Endodermal cell (in vitro differentiated cells): ENCODE measurements around the gene NFE2L1. TPM values are rescaled to one million over a fixed set of nuclear protein-coding genes. Genes with fewer than 3 reads are reported as not detected.

Experiments used
- DNase-seq: peaks from one replicate; pipeline ENCODE4 v3.0.0-alpha.2; 2017
- H3K27ac ChIP-seq: 2 replicates; pipeline ENCODE4 v1.5.1; 2013; ENCODE audit warnings: mild to moderate bottlenecking, low read depth, low read length, moderate library complexity
- H3K27me3 ChIP-seq: 2 replicates; pipeline ENCODE4 v1.6.1; 2013; ENCODE audit warnings: mild to moderate bottlenecking, low read length, moderate library complexity; ENCODE audit not compliant: insufficient read depth, control insufficient read depth, poor library complexity, severe bottlenecking
- H3K36me3 ChIP-seq: 2 replicates; pipeline ENCODE4 v1.7.0; 2013; ENCODE audit warnings: mild to moderate bottlenecking, low read length, moderate library complexity; ENCODE audit not compliant: control insufficient read depth, insufficient read depth
- H3K4me1 ChIP-seq: one replicate; pipeline ENCODE4 v1.7.0; 2013; ENCODE audit warnings: low read length; ENCODE audit not compliant: control insufficient read depth, insufficient read depth
- H3K4me3 ChIP-seq: 2 replicates; pipeline ENCODE4 v1.5.1; 2013; ENCODE audit warnings: mild to moderate bottlenecking, low read length, moderate library complexity
- H3K9ac ChIP-seq: 2 replicates; pipeline ENCODE4 v1.6.1; 2013; ENCODE audit warnings: mild to moderate bottlenecking, low read length, moderate library complexity; ENCODE audit not compliant: poor library complexity, severe bottlenecking; ENCODE audit errors: extremely low read depth
- H3K9me3 ChIP-seq: 2 replicates; pipeline ENCODE4 v1.6.1; 2013; ENCODE audit warnings: mild to moderate bottlenecking, low read length, moderate library complexity; ENCODE audit not compliant: control insufficient read depth
- H3K27ac Mint-ChIP-seq: 2 replicates; pipeline ENCODE4 v1.8.0; 2020; ENCODE audit warnings: mixed read lengths
- H3K27me3 Mint-ChIP-seq: 2 replicates; pipeline ENCODE4 v1.8.0; 2021; ENCODE audit warnings: mild to moderate bottlenecking, mixed read lengths; ENCODE audit not compliant: insufficient read depth
- H3K36me3 Mint-ChIP-seq: 2 replicates; pipeline ENCODE4 v1.8.0; 2020; ENCODE audit warnings: low read depth, mixed read lengths
- H3K4me1 Mint-ChIP-seq: 2 replicates; pipeline ENCODE4 v1.8.0; 2020; ENCODE audit warnings: mixed read lengths
- H3K4me3 Mint-ChIP-seq: 2 replicates; pipeline ENCODE4 v1.8.0; 2020; ENCODE audit warnings: mild to moderate bottlenecking, moderate library complexity, mixed read lengths
- H3K9me3 Mint-ChIP-seq: 2 replicates; pipeline ENCODE4 v1.8.0; 2020; ENCODE audit warnings: mild to moderate bottlenecking, mixed read lengths
- WGBS, 2 experiments: methylation state at CpG; one replicate each; pipeline versions ENCODE4 v1.1.5 to v1.1.7; 2013; ENCODE audit warnings: missing lambda C conversion rate in 2 of 2, mixed read lengths in 1 of 2; ENCODE audit not compliant: insufficient coverage in 1 of 2, insufficient read length in 1 of 2; 5-methylcytosine and 5-hydroxymethylcytosine counted together
- total RNA-seq, 2 donors: library from RNA; stranded (reverse); fragmentation: NEBNext Ultra II Directional in 1 of 2; extraction: Animal tissue kit (Norgen Biotek cat#: 25700) in 1 of 2; gene quantifications; 2 replicates in 1 of 2; 3 replicates in 1 of 2; pipeline ENCODE4 v1.2.1, GENCODE V29; 2021
- TF ChIP-seq, protein P1 (sequence below): fragments of 200-600 bp; sonication (generic); conservative IDR thresholded peaks from 2 replicates; pipeline ENCODE4 v1.5.0; 2021; ENCODE audit warnings: antibody characterized with exemption, mild to moderate bottlenecking

Gene NFE2L1
- total RNA-seq, 2 donors from 2014 or later, result 122 to 135 TPM

DNA sequence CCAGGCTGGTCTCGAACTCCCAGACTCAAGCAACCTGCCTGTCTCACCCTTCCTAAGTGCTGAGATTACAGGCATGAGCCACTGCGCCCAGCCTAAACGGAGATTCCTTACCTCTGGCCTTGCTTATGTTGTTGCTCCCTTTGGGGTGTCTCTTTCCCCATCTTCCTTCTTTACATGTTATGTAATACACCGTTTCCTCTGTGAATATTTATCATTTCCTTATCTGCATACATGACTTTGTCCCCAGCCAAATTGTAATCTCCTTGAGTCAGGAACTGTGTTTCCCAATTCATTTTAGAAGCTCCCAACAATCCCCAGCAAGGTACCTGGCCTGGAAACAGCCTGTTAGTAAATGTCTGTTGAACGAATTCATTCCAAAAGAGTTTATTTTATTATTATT is 26.2 kb upstream of the NFE2L1 start:
- Mint-ChIP-seq H3K27ac (no peak overlapping the region), H3K9me3 (no peaks in the 10 kb centered on the region), H3K4me3 (no peak overlapping the region), H3K27me3 (peaks cover 51% of the 10 kb centered on the region), H3K36me3 (no peaks in the 10 kb centered on the region), H3K4me1 (peaks cover 10% of the 10 kb centered on the region)
- DNase-seq, result no peak
- H3K4me1 ChIP-seq, result no peaks in the 10 kb centered on the region
- no peak overlapping the region for H3K9ac ChIP-seq
- peaks cover 30% of the 10 kb centered on the region for H3K27me3 ChIP-seq
- TF ChIP-seq, protein P1, sequence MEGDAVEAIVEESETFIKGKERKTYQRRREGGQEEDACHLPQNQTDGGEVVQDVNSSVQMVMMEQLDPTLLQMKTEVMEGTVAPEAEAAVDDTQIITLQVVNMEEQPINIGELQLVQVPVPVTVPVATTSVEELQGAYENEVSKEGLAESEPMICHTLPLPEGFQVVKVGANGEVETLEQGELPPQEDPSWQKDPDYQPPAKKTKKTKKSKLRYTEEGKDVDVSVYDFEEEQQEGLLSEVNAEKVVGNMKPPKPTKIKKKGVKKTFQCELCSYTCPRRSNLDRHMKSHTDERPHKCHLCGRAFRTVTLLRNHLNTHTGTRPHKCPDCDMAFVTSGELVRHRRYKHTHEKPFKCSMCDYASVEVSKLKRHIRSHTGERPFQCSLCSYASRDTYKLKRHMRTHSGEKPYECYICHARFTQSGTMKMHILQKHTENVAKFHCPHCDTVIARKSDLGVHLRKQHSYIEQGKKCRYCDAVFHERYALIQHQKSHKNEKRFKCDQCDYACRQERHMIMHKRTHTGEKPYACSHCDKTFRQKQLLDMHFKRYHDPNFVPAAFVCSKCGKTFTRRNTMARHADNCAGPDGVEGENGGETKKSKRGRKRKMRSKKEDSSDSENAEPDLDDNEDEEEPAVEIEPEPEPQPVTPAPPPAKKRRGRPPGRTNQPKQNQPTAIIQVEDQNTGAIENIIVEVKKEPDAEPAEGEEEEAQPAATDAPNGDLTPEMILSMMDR, result no peak
- WGBS, 2 experiments, result 84 to 94% methylated on average over 4 to 5 of the region's 5 CpGs
- no peaks in the 10 kb centered on the region for H3K36me3 ChIP-seq
- no peak overlapping the region for H3K27ac ChIP-seq
- no peak overlapping the region for H3K4me3 ChIP-seq
- H3K9me3 ChIP-seq, result no peaks in the 10 kb centered on the region

DNA sequence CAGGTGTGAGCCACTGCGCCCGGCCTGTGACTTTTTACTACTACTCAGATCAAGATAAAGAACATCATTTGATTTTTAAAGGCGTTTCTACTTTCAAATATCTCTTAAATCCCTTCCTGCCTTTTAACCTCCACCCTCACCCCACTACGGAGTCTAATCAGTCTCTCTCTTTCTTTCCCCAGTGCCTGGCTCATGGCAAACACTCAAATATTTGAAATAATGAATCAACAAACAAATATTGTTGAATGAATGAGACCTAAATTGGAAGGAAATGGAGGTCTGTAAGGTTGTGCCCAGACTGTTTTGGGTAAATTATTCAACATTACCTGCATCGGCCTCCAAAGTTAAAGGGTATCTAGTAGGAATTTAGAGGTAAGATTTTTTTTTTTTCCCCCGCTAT is 25.3 kb upstream of the NFE2L1 start:
- TF ChIP-seq, protein P1, result no peak
- H3K4me3 ChIP-seq, result no peak overlapping the region
- H3K27me3 ChIP-seq, result peaks cover 30% of the 10 kb centered on the region
- Mint-ChIP-seq H3K4me3 (peak overlapping the region; percentile 59), H3K36me3 (no peaks in the 10 kb centered on the region), H3K27ac (no peak overlapping the region), H3K27me3 (peaks cover 51% of the 10 kb centered on the region), H3K9me3 (no peaks in the 10 kb centered on the region), H3K4me1 (peaks cover 10% of the 10 kb centered on the region)
- no peaks in the 10 kb centered on the region for H3K9me3 ChIP-seq
- H3K27ac ChIP-seq, result no peak overlapping the region
- WGBS, 2 experiments, result 82 to 88% methylated on average over 5 of the region's 6 CpGs
- H3K36me3 ChIP-seq, result no peaks in the 10 kb centered on the region
- DNase-seq, result no peak
- H3K9ac ChIP-seq, result no peak overlapping the region
- H3K4me1 ChIP-seq, result no peaks in the 10 kb centered on the region

DNA sequence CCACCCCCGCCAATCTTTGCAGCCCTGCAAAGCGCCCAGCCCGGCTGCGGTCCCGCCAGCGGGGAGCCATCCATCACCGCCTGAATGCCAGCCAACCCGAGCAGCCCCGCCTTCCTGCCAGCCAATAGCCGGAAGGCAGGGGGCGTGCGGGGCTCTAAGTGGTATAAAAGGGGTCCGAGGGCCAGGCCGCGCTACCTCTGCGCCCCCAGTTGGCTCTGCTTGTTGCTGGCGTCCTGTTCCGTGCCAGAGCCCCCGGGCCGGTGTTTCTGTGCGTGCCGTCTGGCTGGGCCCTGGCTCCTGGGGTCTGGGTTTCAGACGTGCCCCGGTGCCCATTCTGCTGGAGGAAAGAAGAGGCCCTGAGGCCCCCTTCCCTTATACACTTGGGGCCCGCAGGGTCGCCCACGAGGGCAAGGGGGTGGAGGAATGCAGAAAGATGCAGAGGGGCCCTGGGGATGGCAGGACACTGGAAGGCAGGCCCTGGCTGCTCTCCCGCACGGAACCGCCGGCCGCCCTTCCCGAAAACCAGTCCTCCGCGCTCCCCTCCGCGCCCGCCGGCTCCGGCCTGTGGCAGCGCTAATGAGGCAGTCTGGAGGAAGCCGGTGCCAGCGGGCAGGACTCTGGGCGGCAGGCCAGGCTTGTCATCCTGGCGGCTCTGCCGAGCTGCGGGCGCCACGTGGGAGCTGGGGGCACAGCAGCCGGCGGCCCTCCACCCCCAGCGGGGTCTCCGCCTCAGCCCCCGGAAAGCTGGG is 24.6 kb upstream of the NFE2L1 start:
- no peaks in the 10 kb centered on the region for H3K4me1 ChIP-seq
- peaks cover 30% of the 10 kb centered on the region for H3K27me3 ChIP-seq
- no peaks in the 10 kb centered on the region for H3K9me3 Mint-ChIP-seq
- no peak overlapping the region for H3K27ac Mint-ChIP-seq
- no peaks in the 10 kb centered on the region for H3K36me3 Mint-ChIP-seq
- peak overlapping the region; percentile 79 for H3K27ac ChIP-seq
- DNase-seq, result peak; percentile 97
- H3K4me1 Mint-ChIP-seq, result peaks cover 10% of the 10 kb centered on the region
- WGBS, 2 experiments, result 0 to 1% methylated on average over 11 to 54 of the region's 54 CpGs
- TF ChIP-seq, protein P1, result peak; percentile 53
- peaks cover 48% of the 10 kb centered on the region for H3K27me3 Mint-ChIP-seq
- no peak overlapping the region for H3K9ac ChIP-seq
- H3K36me3 ChIP-seq, result no peaks in the 10 kb centered on the region
- H3K4me3 ChIP-seq, result peak overlapping the region; percentile 79
- H3K4me3 Mint-ChIP-seq, result peak overlapping the region; percentile 59
- no peaks in the 10 kb centered on the region for H3K9me3 ChIP-seq
